H1 (cell line): ENCODE data around the gene INF2. TPM values are rescaled to one million over a fixed set of nuclear protein-coding genes. Genes with fewer than 3 reads are reported as not detected.

ENCODE experiments used
- CTCF ChIA-PET: fragments of 300-600 bp; sonication (Branson Sonifier 250); formaldehyde crosslinking; loops from one replicate; lab custom pipeline; 2021; ENCODE audit not compliant: partially characterized antibody; lab: Charles Lee
- POLR2A ChIA-PET: fragments of 300-600 bp; sonication (Branson Sonifier 250); formaldehyde crosslinking; loops from one replicate; lab custom pipeline; 2021; ENCODE audit warnings: inconsistent platforms; ENCODE audit not compliant: partially characterized antibody; lab: Charles Lee
- DNase-seq, 2 experiments: peaks; one replicate each; pipeline versions ENCODE4 v3.0.0 to v3.0.0-alpha.2; 2010 to 2022; ENCODE audit warnings: low spot score in 2 of 2, low read depth in 1 of 2, mixed read lengths in 1 of 2
- FAIRE-seq: peaks from 2 replicates; lab custom pipeline; 2011; peaks lifted over from hg19 to GRCh38; lab: Jason Lieb, UNC
- H2AFZ ChIP-seq: 2 replicates; pipeline ENCODE4 v1.8.1; 2012; ENCODE audit warnings: low read length, inconsistent platforms
- H2AK5ac ChIP-seq: 2 replicates; pipeline ENCODE4 v1.6.1; 2013; ENCODE audit warnings: low read depth, low read length
- H2BK120ac ChIP-seq: replicated peaks from 2 replicates; pipeline ENCODE3; 2013; ENCODE audit warnings: low read depth, low read length, inconsistent platforms
- H2BK12ac ChIP-seq: 2 replicates; pipeline ENCODE4 v1.6.1; 2013; ENCODE audit warnings: low read depth, low read length
- H2BK15ac ChIP-seq: 2 replicates; pipeline ENCODE4 v1.6.1; 2013; ENCODE audit warnings: low read length
- H2BK20ac ChIP-seq: 2 replicates; pipeline ENCODE4 v1.6.1; 2013; ENCODE audit warnings: low read length
- H2BK5ac ChIP-seq: 2 replicates; pipeline ENCODE4 v1.6.1; 2013; ENCODE audit warnings: low read depth, low read length
- H3K14ac ChIP-seq: 2 replicates; pipeline ENCODE4 v1.6.1; 2013; ENCODE audit warnings: inconsistent platforms; ENCODE audit not compliant: insufficient read length
- H3K18ac ChIP-seq: 2 replicates; pipeline ENCODE4 v1.6.1; 2013; ENCODE audit warnings: low read length; ENCODE audit errors: extremely low read depth
- H3K23ac ChIP-seq: 2 replicates; pipeline ENCODE4 v1.6.1; 2013; ENCODE audit warnings: inconsistent platforms; ENCODE audit not compliant: insufficient read length
- H3K23me2 ChIP-seq: 2 replicates; pipeline ENCODE4 v1.6.1; 2013; ENCODE audit warnings: low read depth, low read length
- H3K27ac ChIP-seq: 2 replicates; pipeline ENCODE4 v1.6.1; 2011; ENCODE audit warnings: low read depth, low read length, inconsistent platforms
- H3K27me3 ChIP-seq, 4 experiments: replicated peaks in 1 of 4; 1 replicate in 1 of 4; 2 replicates in 3 of 4; pipeline versions ENCODE4 v1.6.1 to v1.8.1; 2011 to 2013; ENCODE audit warnings: low read length in 3 of 4, mild to moderate bottlenecking in 3 of 4, inconsistent platforms in 2 of 4, mixed read lengths in 2 of 4, moderate library complexity in 1 of 4; ENCODE audit not compliant: control insufficient read depth in 3 of 4, insufficient read depth in 3 of 4; ENCODE audit errors: extremely low read depth in 1 of 4
- H3K36me3 ChIP-seq, 4 experiments: 2 replicates each; pipeline versions ENCODE4 v1.6.1 to v1.8.1; 2011 to 2013; ENCODE audit warnings: mild to moderate bottlenecking in 4 of 4, low read length in 3 of 4, moderate library complexity in 2 of 4, control low read depth in 1 of 4, inconsistent platforms in 1 of 4; ENCODE audit not compliant: insufficient read depth in 4 of 4, control insufficient read depth in 2 of 4
- H3K4ac ChIP-seq: replicated peaks from 2 replicates; pipeline ENCODE3; 2013; ENCODE audit warnings: low read length, low read depth, mixed read lengths, inconsistent platforms; ENCODE audit not compliant: insufficient read length
- H3K4me1 ChIP-seq, 4 experiments: replicated peaks in 1 of 4; 1 replicate in 1 of 4; 2 replicates in 3 of 4; pipeline versions ENCODE4 v1.6.1 to v1.8.1; 2011 to 2013; ENCODE audit warnings: low read length in 3 of 4, inconsistent platforms in 2 of 4, mixed read lengths in 1 of 4; ENCODE audit not compliant: insufficient read depth in 4 of 4, control insufficient read depth in 3 of 4
- H3K4me2 ChIP-seq, 2 experiments: 2 replicates each; pipeline versions ENCODE4 v1.6.1 to v1.8.1; 2011 to 2013; ENCODE audit warnings: low read depth in 2 of 2, low read length in 2 of 2, control low read depth in 1 of 2, inconsistent platforms in 1 of 2, mild to moderate bottlenecking in 1 of 2; ENCODE audit not compliant: insufficient read depth in 1 of 2
- H3K4me3 ChIP-seq, 4 experiments: fragments of 200-600, 300-600 bp in 1 of 4; sonication (generic), shearing (Covaris generic), sonication (Bioruptor Twin) in 1 of 4; 2 replicates each; pipeline versions ENCODE4 v1.5.1 to v1.8.1; 2011 to 2016; ENCODE audit warnings: low read length in 4 of 4, low read depth in 3 of 4, control low read depth in 2 of 4, inconsistent platforms in 2 of 4, mild to moderate bottlenecking in 2 of 4, mixed read lengths in 1 of 4, moderate library complexity in 1 of 4; ENCODE audit not compliant: insufficient read depth in 2 of 4; ENCODE audit errors: extremely low read depth in 1 of 4
- H3K56ac ChIP-seq: replicated peaks from 2 replicates; pipeline ENCODE3; 2013; ENCODE audit warnings: low read depth, mild to moderate bottlenecking, mixed read lengths, low read length, inconsistent platforms; ENCODE audit not compliant: insufficient read length
- H3K79me1 ChIP-seq: 2 replicates; pipeline ENCODE4 v1.6.1; 2013; ENCODE audit warnings: low read depth, low read length, control low read depth
- H3K79me2 ChIP-seq, 2 experiments: 2 replicates each; pipeline versions ENCODE4 v1.6.1 to v1.8.1; 2012 to 2013; ENCODE audit warnings: low read length in 2 of 2, mild to moderate bottlenecking in 2 of 2, inconsistent platforms in 1 of 2; ENCODE audit not compliant: insufficient read depth in 2 of 2, control insufficient read depth in 1 of 2
- H3K9ac ChIP-seq, 4 experiments: replicated peaks in 1 of 4; 1 replicate in 1 of 4; 2 replicates in 3 of 4; pipeline versions ENCODE4 v1.6.1 to v1.8.1; 2011 to 2013; ENCODE audit warnings: low read depth in 3 of 4, low read length in 3 of 4, control low read depth in 2 of 4, mild to moderate bottlenecking in 2 of 4, moderate library complexity in 2 of 4, inconsistent platforms in 1 of 4; ENCODE audit errors: extremely low read depth in 1 of 4
- H3K9me3 ChIP-seq, 2 experiments: 2 replicates each; pipeline versions ENCODE4 v1.6.1 to v1.8.1; 2012 to 2013; ENCODE audit warnings: mild to moderate bottlenecking in 2 of 2, moderate library complexity in 2 of 2, control low read depth in 1 of 2, inconsistent platforms in 1 of 2, low read depth in 1 of 2, low read length in 1 of 2, mixed read lengths in 1 of 2; ENCODE audit not compliant: insufficient read depth in 2 of 2
- H4K20me1 ChIP-seq, 2 experiments: replicated peaks in 1 of 2; 2 replicates each; pipeline versions ENCODE3 to v1.8.1; 2011 to 2013; ENCODE audit warnings: inconsistent platforms in 2 of 2, low read length in 2 of 2, mild to moderate bottlenecking in 1 of 2; ENCODE audit not compliant: insufficient read depth in 2 of 2, control insufficient read depth in 1 of 2
- H4K5ac ChIP-seq: 2 replicates; pipeline ENCODE4 v1.6.1; 2013; ENCODE audit warnings: low read length, low read depth, mixed read lengths, inconsistent platforms; ENCODE audit not compliant: insufficient read length
- H4K8ac ChIP-seq: 2 replicates; pipeline ENCODE4 v1.8.0; 2013; ENCODE audit warnings: mild to moderate bottlenecking, moderate library complexity, low read length, inconsistent platforms; ENCODE audit not compliant: insufficient read depth; ENCODE audit errors: extremely low read depth
- H4K91ac ChIP-seq: replicated peaks from 2 replicates; pipeline ENCODE3; 2013; ENCODE audit warnings: low read length, mixed read lengths, inconsistent platforms; ENCODE audit not compliant: insufficient read length
- CTBP2 ChIP-seq: IDR thresholded peaks from 2 replicates; pipeline ENCODE4 v1.7.0; 2011; ENCODE audit warnings: borderline replicate concordance, mild to moderate bottlenecking, moderate library complexity, mixed read lengths, low read length; ENCODE audit not compliant: insufficient read depth, insufficient read length
- FOSL1 ChIP-seq: IDR thresholded peaks from 2 replicates; pipeline ENCODE4 v1.6.1; 2011; ENCODE audit warnings: mild to moderate bottlenecking, low read depth, low read length, moderate library complexity; ENCODE audit not compliant: insufficient read depth
- HDAC2 ChIP-seq, 2 experiments: fragments of 300-600 bp in 1 of 2; sonication (generic) in 1 of 2; IDR thresholded peaks; 2 replicates each; pipeline ENCODE4 v1.6.1; 2011 to 2012; ENCODE audit warnings: low read depth in 2 of 2, low read length in 2 of 2, mild to moderate bottlenecking in 2 of 2, moderate library complexity in 2 of 2, borderline replicate concordance in 1 of 2, inconsistent platforms in 1 of 2
- HDAC6 ChIP-seq: IDR thresholded peaks from one replicate; pipeline ENCODE4 v1.7.1; 2012; ENCODE audit warnings: low read depth, mild to moderate bottlenecking, inconsistent platforms, low read length, moderate library complexity
- KDM4A ChIP-seq: IDR thresholded peaks from one replicate; pipeline ENCODE4 v1.7.1; 2012; ENCODE audit warnings: low read depth, mild to moderate bottlenecking, moderate library complexity, low read length, inconsistent platforms; ENCODE audit not compliant: severe bottlenecking
- RAD21 ChIP-seq, 2 experiments: IDR thresholded peaks in 1 of 2; conservative IDR thresholded peaks in 1 of 2; 2 replicates each; pipeline ENCODE4 v1.6.1; 2011; ENCODE audit warnings: low read depth in 2 of 2, low read length in 2 of 2, improper control_type of control experiment in 1 of 2, inconsistent platforms in 1 of 2, mild to moderate bottlenecking in 1 of 2, moderate library complexity in 1 of 2
- SAP30 ChIP-seq: fragments of 300-600 bp; sonication (generic); IDR thresholded peaks from 2 replicates; pipeline ENCODE4 v1.7.1; 2012; ENCODE audit warnings: low read length, moderate library complexity, mild to moderate bottlenecking, inconsistent platforms; ENCODE audit not compliant: insufficient read depth, insufficient replicate concordance
- TCF12 ChIP-seq: IDR thresholded peaks from 2 replicates; pipeline ENCODE4 v1.6.1; 2011; ENCODE audit warnings: low read depth, mild to moderate bottlenecking, low read length
- WGBS, 2 experiments: shearing (Covaris generic) in 1 of 2; methylation state at CpG; one replicate each; pipeline versions ENCODE4 v1.1.6 to v1.1.7; 2013 to 2015; ENCODE audit warnings: low lambda C conversion rate in 2 of 2, mixed read lengths in 2 of 2, inconsistent platforms in 1 of 2, low coverage in 1 of 2, missing lambda C conversion rate in 1 of 2; ENCODE audit not compliant: insufficient replicate concordance in 2 of 2, insufficient coverage in 1 of 2, insufficient read length in 1 of 2; ENCODE audit errors: extremely low coverage in 1 of 2, missing lambda C conversion rate in 1 of 2; 5-methylcytosine and 5-hydroxymethylcytosine counted together
- polyA plus RNA-seq, 7 experiments: library from polyadenylated mRNA; depleted of rRNA in 3 of 7; stranded (reverse) in 5 of 7; unstranded in 2 of 7; fragments of >200 nt in 5 of 7; fragments of 200-250 nt in 2 of 7; gene quantifications; 1 replicate in 5 of 7; 2 replicates in 1 of 7; 4 replicates in 1 of 7; pipeline versions ENCODE4 v1.2.1 to v1.2.3, GENCODE V29; 2011 to 2013; ENCODE audit warnings: missing spikeins in 2 of 7, mixed read lengths in 2 of 7
- total RNA-seq: library from RNA; stranded (reverse); fragmentation: NEBNext Ultra II Directional; extraction: Animal tissue kit (Norgen Biotek cat#: 25700); gene quantifications from 2 replicates; pipeline ENCODE4 v1.2.1, GENCODE V29; 2021

INF2 gene
- total and polyA plus RNA-seq, 2 of the 8 experiments (the other 6 are each of a cell fraction or from before 2014, with no cell fraction given) = 29.1 to 59.5 TPM

- Histone ChIP-seq H2AK5ac (no peak overlapping the region), H3K18ac (no peak overlapping the region), H3K4me2 (no peak overlapping the region), H2BK15ac (no peak overlapping the region), H3K4me1 (no peaks in the 10 kb centered on the region; a peak in 1 of 7 replicates), H3K9me3 (no peaks in the 10 kb centered on the region), H3K14ac (no peak overlapping the region), H2BK12ac (no peak overlapping the region), H2AFZ (no peak overlapping the region), H2BK20ac (no peak overlapping the region), H2BK120ac (no peak overlapping the region), H4K5ac (no peak overlapping the region), H3K4me3 (no peak overlapping the region), H3K23me2 (no peaks in the 10 kb centered on the region), H3K36me3 (peaks cover 0 to 26% (median 2%) of the 10 kb centered on the region in 4 experiments; a peak in 2 of 8 replicates), H3K23ac (no peak overlapping the region), H3K27ac (no peak overlapping the region), H2BK5ac (no peak overlapping the region), H3K4ac (no peak overlapping the region), H3K79me1 (no peaks in the 10 kb centered on the region), H3K79me2 (no peaks in the 10 kb centered on the region), H3K56ac (no peak overlapping the region), H4K91ac (no peak overlapping the region), H3K9ac (no peak overlapping the region), H4K20me1 (peaks cover 0 to 4% of the 10 kb centered on the region in 2 experiments), H3K27me3 (no peaks in the 10 kb centered on the region), H4K8ac (no peak overlapping the region)
- CTCF ChIA-PET = interaction anchor here (1.8 kb wide), 1 partner anchor 13 kb away, joined by 4 read pairs; no protein-coding TSS in a partner anchor
- no peak for FAIRE-seq
- no peak for DNase-seq
- WGBS, 2 experiments = 83% methylated on average over 20 of the region's 20 CpGs; no CpG with 5 or more reads in 1 of the 2 experiments
- POLR2A ChIA-PET = interaction anchor here (0.7 kb wide), 1 partner anchor 10 kb away, joined by 3 read pairs; no protein-coding TSS in a partner anchor
- TF ChIP-seq RAD21 (IDR thresholded peaks at IDR 0.05 in 1 of 2, conservative IDR thresholded peaks at IDR 0.05 in 1 of 2; ENCODE audit: low read depth in 2 of 2, low read length in 2 of 2) = no peak
- TF ChIP-seq FOSL1 = no peak
- TF ChIP-seq CTBP2 = no peak
- no peak for TF ChIP-seq HDAC2 (IDR thresholded peaks at IDR 0.05; ENCODE audit: borderline replicate concordance in 1 of 2, low read depth in 2 of 2, low read length in 2 of 2)
- no peak for TF ChIP-seq HDAC6
- TF ChIP-seq KDM4A = no peak
- no peak for TF ChIP-seq SAP30
- no peak for TF ChIP-seq TCF12
These were observed 28.2 kb downstream of the INF2 start for GRCh38 chr14:104717646-104718045.
